ENCODE data around the gene SAMD8. TPM values are rescaled to one million over a fixed set of nuclear protein-coding genes. Genes with fewer than 3 reads are reported as not detected.

Gene SAMD8
- total and polyA plus RNA-seq, 10 of the 15 experiments (the other 5 are each of a cell fraction or from before 2014, with no cell fraction given) = 2.8 to 26.0 (median 9.3) TPM

DNA sequence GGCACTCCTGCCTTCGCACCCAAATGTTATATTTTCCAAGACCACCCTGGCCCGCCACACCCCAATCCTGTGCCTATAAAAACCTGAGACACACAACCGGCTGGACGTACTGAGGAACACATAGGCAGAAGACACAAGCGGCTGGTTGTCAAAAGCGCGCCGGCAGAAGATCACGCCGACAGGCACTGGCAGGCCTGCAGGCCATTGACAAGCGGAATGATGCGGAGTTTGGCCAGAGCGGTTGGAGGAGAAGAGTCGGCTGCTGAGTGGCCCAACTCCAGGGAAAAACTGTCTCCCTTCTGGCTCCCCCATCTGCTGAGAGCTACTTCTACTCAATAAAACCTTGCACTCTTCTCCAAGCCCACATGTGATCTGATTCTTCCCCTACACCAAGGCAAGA lies 39.7 kb upstream of the SAMD8 start:
- POLR2A ChIA-PET = no interaction called here

More for the DNA sequence above, 39.7 kb upstream of the SAMD8 start:
- H3K9ac ChIP-seq (ENCODE audit: control insufficient read depth, insufficient read depth, low read length) = no peak overlapping the region
- no peak overlapping the region for H2AFZ ChIP-seq (ENCODE audit: control insufficient read depth, low read depth, low read length)
- TF ChIP-seq YY1 (IDR thresholded peaks at IDR 0.05; ENCODE audit: low read depth, low read length) (no peak), BACH1 (IDR thresholded peaks at IDR 0.05; ENCODE audit: borderline replicate concordance) (no peak), RAD51 (IDR thresholded peaks at IDR 0.05) (no peak), TAF1 (IDR thresholded peaks at IDR 0.05; ENCODE audit: borderline replicate concordance, low read depth, low read length) (no peak), ZNF217 (IDR thresholded peaks at IDR 0.05) (no peak), MTA3 (IDR thresholded peaks at IDR 0.05; ENCODE audit: borderline replicate concordance, low read length) (no peak), SUZ12 (IDR thresholded peaks at IDR 0.05; ENCODE audit: unreplicated experiment) (no peak), ZNF24 (IDR thresholded peaks at IDR 0.05) (no peak), CBX3 (IDR thresholded peaks at IDR 0.05; ENCODE audit: borderline replicate concordance, low read depth) (no peak)
- TF ChIP-seq, protein P1, sequence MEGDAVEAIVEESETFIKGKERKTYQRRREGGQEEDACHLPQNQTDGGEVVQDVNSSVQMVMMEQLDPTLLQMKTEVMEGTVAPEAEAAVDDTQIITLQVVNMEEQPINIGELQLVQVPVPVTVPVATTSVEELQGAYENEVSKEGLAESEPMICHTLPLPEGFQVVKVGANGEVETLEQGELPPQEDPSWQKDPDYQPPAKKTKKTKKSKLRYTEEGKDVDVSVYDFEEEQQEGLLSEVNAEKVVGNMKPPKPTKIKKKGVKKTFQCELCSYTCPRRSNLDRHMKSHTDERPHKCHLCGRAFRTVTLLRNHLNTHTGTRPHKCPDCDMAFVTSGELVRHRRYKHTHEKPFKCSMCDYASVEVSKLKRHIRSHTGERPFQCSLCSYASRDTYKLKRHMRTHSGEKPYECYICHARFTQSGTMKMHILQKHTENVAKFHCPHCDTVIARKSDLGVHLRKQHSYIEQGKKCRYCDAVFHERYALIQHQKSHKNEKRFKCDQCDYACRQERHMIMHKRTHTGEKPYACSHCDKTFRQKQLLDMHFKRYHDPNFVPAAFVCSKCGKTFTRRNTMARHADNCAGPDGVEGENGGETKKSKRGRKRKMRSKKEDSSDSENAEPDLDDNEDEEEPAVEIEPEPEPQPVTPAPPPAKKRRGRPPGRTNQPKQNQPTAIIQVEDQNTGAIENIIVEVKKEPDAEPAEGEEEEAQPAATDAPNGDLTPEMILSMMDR (IDR thresholded peaks at IDR 0.05 in 2 of 3, conservative IDR thresholded peaks at IDR 0.05 in 1 of 3; ENCODE audit: control insufficient read depth in 2 of 3, extremely low read depth in 1 of 3, insufficient read depth in 1 of 3, low read depth in 3 of 3, low read length in 3 of 3) = no peak
- TF ChIP-seq, protein P2, sequence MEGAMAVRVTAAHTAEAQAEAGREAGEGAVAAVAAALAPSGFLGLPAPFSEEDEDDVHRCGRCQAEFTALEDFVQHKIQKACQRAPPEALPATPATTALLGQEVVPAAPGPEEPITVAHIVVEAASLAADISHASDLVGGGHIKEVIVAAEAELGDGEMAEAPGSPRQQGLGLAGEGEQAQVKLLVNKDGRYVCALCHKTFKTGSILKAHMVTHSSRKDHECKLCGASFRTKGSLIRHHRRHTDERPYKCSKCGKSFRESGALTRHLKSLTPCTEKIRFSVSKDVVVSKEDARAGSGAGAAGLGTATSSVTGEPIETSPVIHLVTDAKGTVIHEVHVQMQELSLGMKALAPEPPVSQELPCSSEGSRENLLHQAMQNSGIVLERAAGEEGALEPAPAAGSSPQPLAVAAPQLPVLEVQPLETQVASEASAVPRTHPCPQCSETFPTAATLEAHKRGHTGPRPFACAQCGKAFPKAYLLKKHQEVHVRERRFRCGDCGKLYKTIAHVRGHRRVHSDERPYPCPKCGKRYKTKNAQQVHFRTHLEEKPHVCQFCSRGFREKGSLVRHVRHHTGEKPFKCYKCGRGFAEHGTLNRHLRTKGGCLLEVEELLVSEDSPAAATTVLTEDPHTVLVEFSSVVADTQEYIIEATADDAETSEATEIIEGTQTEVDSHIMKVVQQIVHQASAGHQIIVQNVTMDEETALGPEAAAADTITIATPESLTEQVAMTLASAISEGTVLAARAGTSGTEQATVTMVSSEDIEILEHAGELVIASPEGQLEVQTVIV (IDR thresholded peaks at IDR 0.05; ENCODE audit: borderline replicate concordance, partially characterized antibody) = no peak
- TF ChIP-seq, protein P3, sequence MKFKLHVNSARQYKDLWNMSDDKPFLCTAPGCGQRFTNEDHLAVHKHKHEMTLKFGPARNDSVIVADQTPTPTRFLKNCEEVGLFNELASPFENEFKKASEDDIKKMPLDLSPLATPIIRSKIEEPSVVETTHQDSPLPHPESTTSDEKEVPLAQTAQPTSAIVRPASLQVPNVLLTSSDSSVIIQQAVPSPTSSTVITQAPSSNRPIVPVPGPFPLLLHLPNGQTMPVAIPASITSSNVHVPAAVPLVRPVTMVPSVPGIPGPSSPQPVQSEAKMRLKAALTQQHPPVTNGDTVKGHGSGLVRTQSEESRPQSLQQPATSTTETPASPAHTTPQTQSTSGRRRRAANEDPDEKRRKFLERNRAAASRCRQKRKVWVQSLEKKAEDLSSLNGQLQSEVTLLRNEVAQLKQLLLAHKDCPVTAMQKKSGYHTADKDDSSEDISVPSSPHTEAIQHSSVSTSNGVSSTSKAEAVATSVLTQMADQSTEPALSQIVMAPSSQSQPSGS (IDR thresholded peaks at IDR 0.05; ENCODE audit: low read length) = no peak
- H3K4me3 ChIP-seq = no peak overlapping the region
- BruUV-seq (replicated peaks) = no TSS peak
- SMC1A ChIA-PET (ENCODE audit: uncharacterized antibody, unreplicated experiment) = no interaction called here
- H3K36me3 ChIP-seq (ENCODE audit: control insufficient read depth in 2 of 2, insufficient read depth in 2 of 2, low read length in 1 of 2) = no peaks in the 10 kb centered on the region
- no peaks in the 10 kb centered on the region; a peak in 1 of 4 replicates for H3K27me3 ChIP-seq (replicated peaks in 1 of 2; ENCODE audit: control insufficient read depth in 2 of 2, insufficient read depth in 2 of 2, low read length in 1 of 2)
- 92% methylated on average over 14 of the region's 14 CpGs for WGBS (ENCODE audit: insufficient coverage, insufficient replicate concordance, low lambda C conversion rate, missing lambda C conversion rate)
- ATAC-seq (no peak), DNase-seq (ENCODE audit: low read depth, low spot score) (no peak), FAIRE-seq (no peak)
- CTCF ChIA-PET = no interaction called here
- H4K20me1 ChIP-seq (ENCODE audit: control insufficient read depth, insufficient read depth) = no peaks in the 10 kb centered on the region
- H3K27ac ChIP-seq (ENCODE audit: control insufficient read depth, insufficient read depth) = no peak overlapping the region
- in situ Hi-C loops (cut with MboI) (no loop called here), intact Hi-C loops (cut with micrococcal nuclease; ENCODE audit: unreplicated experiment) (no loop called here)
- H3K9me3 ChIP-seq (replicated peaks; ENCODE audit: control insufficient read depth, insufficient read depth, low read length) = no peaks in the 10 kb centered on the region
- RAD21 ChIA-PET (ENCODE audit: unreplicated experiment) = no interaction called here
- no peaks in the 10 kb centered on the region for H3K4me1 ChIP-seq (ENCODE audit: control insufficient read depth, insufficient read depth, low read length)
- no peak overlapping the region for H3K4me2 ChIP-seq (ENCODE audit: control insufficient read depth, insufficient read depth)
- no peaks in the 10 kb centered on the region for H3K79me2 ChIP-seq (ENCODE audit: control insufficient read depth, insufficient read depth, low read length)

Data from GM12878 (cell line).